Rectal smooth muscle tissue (tissue), 1 donor: ENCODE results near the gene E2F6.

Experiments
- H3K27ac ChIP-seq: one replicate; pipeline ENCODE4 v1.7.0; 2013; ENCODE audit warnings: low read depth, low read length, inconsistent platforms
- H3K27me3 ChIP-seq: one replicate; pipeline ENCODE4 v1.7.0; 2013; ENCODE audit warnings: low read length; ENCODE audit not compliant: control insufficient read depth, insufficient read depth
- H3K36me3 ChIP-seq: one replicate; pipeline ENCODE4 v1.7.0; 2013; ENCODE audit warnings: low read length; ENCODE audit not compliant: control insufficient read depth, insufficient read depth
- H3K4me1 ChIP-seq: one replicate; pipeline ENCODE4 v1.7.0; 2013; ENCODE audit warnings: low read length; ENCODE audit not compliant: control insufficient read depth, insufficient read depth
- H3K4me3 ChIP-seq: one replicate; pipeline ENCODE4 v1.7.0; 2013; ENCODE audit warnings: low read length
- H3K9ac ChIP-seq: one replicate; pipeline ENCODE4 v1.7.0; 2013; ENCODE audit warnings: low read length

E2F6 gene

DNA sequence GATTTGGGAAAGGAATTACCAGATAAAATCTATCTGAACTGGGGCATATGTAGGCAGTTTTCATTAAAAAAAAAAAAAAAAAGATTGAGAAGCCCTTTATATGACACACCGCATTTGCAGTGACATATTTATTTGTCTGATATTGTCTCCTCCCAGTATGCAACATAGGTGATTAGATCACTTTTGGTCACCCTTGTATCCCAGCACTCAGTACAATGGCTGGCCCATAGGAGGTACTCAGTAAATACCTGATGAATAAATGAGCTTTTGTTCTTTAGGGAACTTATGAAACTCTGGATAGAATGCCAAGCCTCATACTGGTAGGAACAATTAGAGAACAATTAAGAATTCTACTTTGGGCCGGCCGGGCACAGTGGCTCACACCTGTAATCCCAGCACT, 22.8 kb upstream of the E2F6 start:
- Histone ChIP-seq H3K27me3 (no peaks in the 10 kb centered on the region), H3K4me1 (no peaks in the 10 kb centered on the region), H3K9ac (no peak overlapping the region), H3K36me3 (no peaks in the 10 kb centered on the region), H3K4me3 (no peak overlapping the region), H3K27ac (no peak overlapping the region)

DNA sequence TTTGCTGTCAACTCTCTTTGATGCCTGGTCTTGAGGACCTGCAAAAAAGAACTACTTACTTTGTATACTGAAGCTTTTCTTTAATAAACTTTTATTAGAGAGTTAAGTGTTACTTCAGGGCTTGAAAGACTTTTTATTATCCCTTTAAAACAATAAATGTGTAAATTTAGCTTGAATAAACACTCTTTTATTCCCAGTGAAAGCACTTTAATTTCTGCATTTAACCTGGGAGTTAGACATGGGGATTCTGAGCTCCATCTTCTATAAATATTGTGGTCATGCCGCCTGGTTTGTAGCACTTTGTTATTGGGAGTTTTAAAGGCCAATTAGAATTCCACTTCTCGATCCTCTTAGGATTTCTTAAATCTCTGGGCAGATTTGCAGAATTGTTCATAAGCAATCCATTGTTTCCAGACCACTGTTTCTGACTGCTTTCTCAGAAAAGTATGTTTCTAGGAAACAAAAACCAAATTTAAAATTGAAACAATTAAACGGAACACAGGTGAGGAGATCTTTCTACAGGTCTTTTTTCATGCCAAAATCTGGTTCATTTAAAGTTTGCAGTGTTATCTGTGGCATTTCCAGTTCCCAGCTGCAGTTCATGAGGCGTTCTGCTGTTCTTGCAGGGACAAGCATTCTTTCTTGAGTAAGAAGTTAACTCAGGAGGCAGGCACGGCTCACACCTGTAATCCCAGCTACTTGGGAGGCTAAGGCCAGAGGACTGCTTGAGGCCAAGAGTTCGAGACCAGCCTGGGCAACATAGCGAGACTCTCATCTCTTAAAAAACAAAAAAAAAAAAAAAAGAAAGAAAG, 18.1 kb upstream of the E2F6 start:
- Histone ChIP-seq H3K27ac (no peak overlapping the region), H3K4me3 (no peak overlapping the region), H3K36me3 (peaks cover 2% of the 10 kb centered on the region), H3K4me1 (peaks cover 3% of the 10 kb centered on the region), H3K27me3 (peaks cover 10% of the 10 kb centered on the region), H3K9ac (no peak overlapping the region)

GRCh38 chr2:11482473-11483035, 16.6 kb upstream of the E2F6 start:
- no peak overlapping the region for H3K9ac ChIP-seq
- peaks cover 10% of the 10 kb centered on the region for H3K27me3 ChIP-seq
- H3K27ac ChIP-seq: no peak overlapping the region
- H3K4me1 ChIP-seq: peaks cover 3% of the 10 kb centered on the region
- H3K4me3 ChIP-seq: peak overlapping the region; percentile 63
- H3K36me3 ChIP-seq: peaks cover 2% of the 10 kb centered on the region

GRCh38 chr2:11481789-11482472, 16.0 kb upstream of the E2F6 start:
- Histone ChIP-seq H3K4me3 (no peak overlapping the region), H3K27ac (no peak overlapping the region), H3K27me3 (peaks cover 10% of the 10 kb centered on the region), H3K4me1 (peaks cover 3% of the 10 kb centered on the region), H3K36me3 (peaks cover 2% of the 10 kb centered on the region), H3K9ac (no peak overlapping the region)

- Histone ChIP-seq H3K9ac (no peak overlapping the region), H3K4me1 (peaks cover 3% of the 10 kb centered on the region), H3K4me3 (no peak overlapping the region), H3K27me3 (peaks cover 10% of the 10 kb centered on the region), H3K36me3 (peaks cover 2% of the 10 kb centered on the region), H3K27ac (no peak overlapping the region)
These were observed 15.4 kb upstream of the E2F6 start for GRCh38 chr2:11481426-11481788.

- no peak overlapping the region for H3K9ac ChIP-seq
- H3K27ac ChIP-seq: no peak overlapping the region
- peaks cover 2% of the 10 kb centered on the region for H3K36me3 ChIP-seq
- H3K4me3 ChIP-seq: no peak overlapping the region
- peaks cover 10% of the 10 kb centered on the region for H3K27me3 ChIP-seq
- H3K4me1 ChIP-seq: peaks cover 3% of the 10 kb centered on the region
These were observed 14.9 kb upstream of the E2F6 start for GRCh38 chr2:11480859-11481258.

GRCh38 chr2:11480406-11480805, 14.4 kb upstream of the E2F6 start:
- H3K4me1 ChIP-seq: peaks cover 3% of the 10 kb centered on the region
- H3K4me3 ChIP-seq: no peak overlapping the region

GRCh38 chr2:11478899-11479605, 13.1 kb upstream of the E2F6 start:
- H3K9ac ChIP-seq: no peak overlapping the region
- H3K27me3 ChIP-seq: peaks cover 10% of the 10 kb centered on the region
- H3K27ac ChIP-seq: no peak overlapping the region
- H3K36me3 ChIP-seq: peaks cover 2% of the 10 kb centered on the region
- peaks cover 3% of the 10 kb centered on the region for H3K4me1 ChIP-seq
- no peak overlapping the region for H3K4me3 ChIP-seq

More at GRCh38 chr2:11480406-11480805, 14.4 kb upstream of the E2F6 start:
- Histone ChIP-seq H3K36me3 (peaks cover 2% of the 10 kb centered on the region), H3K9ac (no peak overlapping the region), H3K27ac (no peak overlapping the region), H3K27me3 (peaks cover 10% of the 10 kb centered on the region)

- no peak overlapping the region for H3K27ac ChIP-seq
- H3K4me3 ChIP-seq: no peak overlapping the region
- H3K27me3 ChIP-seq: peaks cover 6% of the 10 kb centered on the region
- no peaks in the 10 kb centered on the region for H3K36me3 ChIP-seq
- H3K9ac ChIP-seq: no peak overlapping the region
- no peaks in the 10 kb centered on the region for H3K4me1 ChIP-seq
These were observed 12.0 kb upstream of the E2F6 start for GRCh38 chr2:11477994-11478393.

DNA sequence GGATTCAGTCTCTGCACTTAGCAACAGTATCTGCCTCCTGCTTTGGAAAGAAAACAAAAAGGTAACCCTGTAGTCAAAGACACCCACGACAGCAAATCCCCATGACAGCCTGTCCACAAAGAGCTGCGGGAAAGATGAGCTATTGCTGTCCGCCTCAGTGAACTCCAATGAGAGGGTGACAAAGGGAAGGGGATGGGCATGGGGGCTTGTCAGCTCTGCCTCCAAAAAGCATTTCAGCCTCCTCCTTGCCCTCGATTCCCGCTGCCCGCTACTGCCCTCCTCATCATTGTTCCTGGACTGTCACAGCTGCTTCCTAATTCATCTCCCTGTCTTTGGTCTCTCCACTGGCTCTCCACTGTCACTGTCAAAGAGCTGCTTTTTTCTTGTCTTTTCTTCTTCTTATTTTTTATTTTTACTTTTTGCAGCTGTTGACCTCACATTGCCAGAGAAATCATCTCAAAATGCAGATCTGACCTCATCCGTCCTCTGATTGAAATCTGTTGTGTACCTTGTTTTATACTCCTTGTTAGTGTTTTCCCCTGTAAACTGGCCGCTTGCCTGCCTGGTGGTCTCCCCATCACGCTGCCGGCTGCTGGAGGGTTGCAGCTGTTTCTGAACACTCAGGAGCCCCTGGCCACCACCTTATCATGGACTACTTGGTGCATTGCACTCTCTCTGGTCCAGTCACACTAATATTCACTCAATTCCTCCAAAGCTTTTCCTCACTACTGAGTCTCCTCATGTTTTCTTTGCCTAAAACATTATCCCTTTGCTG, 7.9 kb upstream of the E2F6 start:
- H3K9ac ChIP-seq: no peak overlapping the region
- H3K4me3 ChIP-seq: no peak overlapping the region
- H3K36me3 ChIP-seq: no peaks in the 10 kb centered on the region
- no peaks in the 10 kb centered on the region for H3K27me3 ChIP-seq
- H3K4me1 ChIP-seq: no peaks in the 10 kb centered on the region
- no peak overlapping the region for H3K27ac ChIP-seq

GRCh38 chr2:11467749-11468148, 1.8 kb upstream of the E2F6 start:
- Histone ChIP-seq H3K4me1 (peaks cover 7% of the 10 kb centered on the region), H3K27ac (no peak overlapping the region), H3K4me3 (no peak overlapping the region), H3K9ac (no peak overlapping the region), H3K36me3 (no peaks in the 10 kb centered on the region), H3K27me3 (no peaks in the 10 kb centered on the region)
